GM19468 (cell line): ENCODE measurements around the gene FBXO21.
A peak's percentile ranks its signal among the peaks of the same experiment; 100 is the strongest.
"Not testable (repeated sequence)": the region's sequence is repeated elsewhere in the genome, so short reads cannot be mapped to it uniquely, and the experiment has no call there.

ENCODE experiments used
- ATAC-seq: cut with Tn5 transposase; IDR thresholded peaks from one replicate; pipeline ENCODE4 v1.9.1; 2021; ENCODE audit warnings: mild to moderate bottlenecking, moderate library complexity, moderate number of reproducible peaks; ENCODE audit not compliant: unreplicated experiment; ENCODE audit errors: extremely low read depth

FBXO21 gene

GRCh38 chr12:117190210-117190781 is at the start of gene FBXO21:
TSS of gene FBXO21 (minus strand) at chr12:117190470. CDS start at chr12:117190456, 14 bp downstream.
- peak; percentile 88 for ATAC-seq

GRCh38 chr12:117236456-117237001 is 46.3 kb upstream of the FBXO21 start:
- no peak for ATAC-seq

GRCh38 chr12:117235261-117235660 is 45.0 kb upstream of the FBXO21 start:
- no peak for ATAC-seq

GRCh38 chr12:117234441-117234840 is 44.2 kb upstream of the FBXO21 start:
- no peak for ATAC-seq

GRCh38 chr12:117231750-117232149 is 41.5 kb upstream of the FBXO21 start:
- ATAC-seq = no peak

GRCh38 chr12:117228239-117228638 is 38.0 kb upstream of the FBXO21 start:
- ATAC-seq = no peak

- no peak for ATAC-seq
These were observed 36.9 kb upstream of the FBXO21 start for GRCh38 chr12:117227000-117227653.

- ATAC-seq = no peak
These were observed 36.2 kb upstream of the FBXO21 start for GRCh38 chr12:117226505-117226904.

GRCh38 chr12:117225179-117225578 is 34.9 kb upstream of the FBXO21 start:
- ATAC-seq = no peak

- not testable (repeated sequence) for ATAC-seq
These were observed 30.7 kb upstream of the FBXO21 start for GRCh38 chr12:117220947-117221346.

- ATAC-seq = no peak
These were observed 27.9 kb upstream of the FBXO21 start for GRCh38 chr12:117218149-117218548.

- ATAC-seq = no peak
These were observed 26.4 kb upstream of the FBXO21 start for GRCh38 chr12:117216686-117217085.

GRCh38 chr12:117214797-117215196 is 24.5 kb upstream of the FBXO21 start:
- no peak for ATAC-seq

- ATAC-seq = no peak
These were observed 23.1 kb upstream of the FBXO21 start for GRCh38 chr12:117213295-117213808.

- ATAC-seq = no peak
These were observed 22.4 kb upstream of the FBXO21 start for GRCh38 chr12:117212563-117213190.

GRCh38 chr12:117210266-117210918 is 20.1 kb upstream of the FBXO21 start:
- no peak for ATAC-seq

GRCh38 chr12:117209626-117210025 is 19.4 kb upstream of the FBXO21 start:
- ATAC-seq = no peak

GRCh38 chr12:117208811-117209455 is 18.7 kb upstream of the FBXO21 start:
- ATAC-seq = no peak

GRCh38 chr12:117208206-117208605 is 17.9 kb upstream of the FBXO21 start:
- ATAC-seq = no peak

- ATAC-seq = no peak
These were observed 17.4 kb upstream of the FBXO21 start for GRCh38 chr12:117207675-117208074.
